ENCODE data around the gene DACH2. TPM values are rescaled to one million over a fixed set of nuclear protein-coding genes. Genes with fewer than 3 reads are reported as not detected.
"Not testable (repeated sequence)": the region's sequence is repeated elsewhere in the genome, so short reads cannot be mapped to it uniquely, and the experiment has no call there.

DACH2 gene
- polyA plus RNA-seq, 2 donors: 0.01 to 0.04 TPM

- no peaks in the 10 kb centered on the region for H3K36me3 ChIP-seq (ENCODE audit: control insufficient read depth in 2 of 2, insufficient read depth in 2 of 2, low read length in 1 of 2)
- 6 to 28% methylated on average over 11 of the region's 11 CpGs for WGBS, 2 donors
- no peaks in the 10 kb centered on the region for H3K9me3 ChIP-seq (ENCODE audit: control insufficient read depth in 2 of 2, insufficient read depth in 1 of 2, low read depth in 1 of 2, low read length in 1 of 2)
- H3K4me1 ChIP-seq (ENCODE audit: control insufficient read depth in 2 of 2, insufficient read depth in 2 of 2, low read length in 1 of 2): peaks cover 0 to 4% of the 10 kb centered on the region in 2 donors
- no peak overlapping the region for H3K27ac ChIP-seq (ENCODE audit: low read depth in 2 of 2, low read length in 1 of 2)
- no peak overlapping the region for H3K4me3 ChIP-seq (ENCODE audit: low read depth in 1 of 2, low read length in 2 of 2)
- H3K27me3 ChIP-seq (ENCODE audit: control insufficient read depth in 1 of 2, insufficient read depth in 2 of 2, low read length in 2 of 2): no peaks in the 10 kb centered on the region
Measured at GRCh38 chrX:86149119-86149518, 868 bp downstream of the DACH2 start.

DNA sequence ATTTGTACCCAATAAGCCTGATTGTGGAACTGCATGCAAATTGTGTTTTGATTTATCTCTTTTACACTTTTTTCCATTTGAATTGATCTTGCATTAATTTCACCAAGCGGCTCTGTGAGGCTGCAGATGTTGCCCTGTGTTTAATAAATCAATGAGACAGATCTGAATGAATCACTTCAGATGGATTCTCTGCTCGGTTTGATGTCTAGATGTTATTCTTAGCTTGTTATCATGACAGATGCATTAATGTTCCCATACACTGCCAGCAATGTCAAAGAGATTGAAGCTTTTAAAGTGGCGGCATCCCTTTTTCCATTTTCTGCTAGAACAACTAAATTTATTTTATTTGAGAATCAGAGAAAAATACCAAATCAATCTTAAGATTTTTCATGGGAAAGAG, 6.3 kb downstream of the DACH2 start:
- Histone ChIP-seq H3K27ac (ENCODE audit: low read depth in 2 of 2, low read length in 1 of 2) (no peak overlapping the region), H3K36me3 (ENCODE audit: control insufficient read depth in 2 of 2, insufficient read depth in 2 of 2, low read length in 1 of 2) (no peaks in the 10 kb centered on the region), H3K4me3 (ENCODE audit: low read depth in 1 of 2, low read length in 2 of 2) (no peak overlapping the region), H3K27me3 (ENCODE audit: control insufficient read depth in 1 of 2, insufficient read depth in 2 of 2, low read length in 2 of 2) (no peaks in the 10 kb centered on the region), H3K4me1 (ENCODE audit: control insufficient read depth in 2 of 2, insufficient read depth in 2 of 2, low read length in 1 of 2) (no peaks in the 10 kb centered on the region), H3K9me3 (ENCODE audit: control insufficient read depth in 2 of 2, insufficient read depth in 1 of 2, low read depth in 1 of 2, low read length in 1 of 2) (no peaks in the 10 kb centered on the region)
- WGBS, 2 donors: 48 to 57% methylated on average over 3 of the region's 3 CpGs

DNA sequence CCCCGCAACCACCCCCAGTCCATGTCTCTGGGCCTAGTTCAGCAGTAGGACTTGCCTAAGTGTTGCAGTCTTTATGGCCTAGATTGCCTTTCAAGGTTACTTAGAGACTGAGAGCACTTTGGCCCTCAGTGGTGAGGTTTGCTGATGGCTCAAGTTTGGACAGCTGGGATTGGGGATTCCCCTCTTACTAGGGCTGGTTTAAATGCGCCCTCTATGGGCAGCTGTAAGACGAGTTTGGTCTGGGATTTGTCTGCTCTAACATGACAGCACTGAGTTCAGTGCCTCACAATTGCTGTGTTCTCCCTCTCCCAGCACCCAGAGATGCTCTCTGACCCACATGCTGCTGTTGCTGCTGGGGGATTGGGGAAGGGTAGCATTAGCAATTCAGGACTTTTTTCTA, 23.1 kb downstream of the DACH2 start:
- no peaks in the 10 kb centered on the region for H3K9me3 ChIP-seq (ENCODE audit: control insufficient read depth in 2 of 2, insufficient read depth in 1 of 2, low read depth in 1 of 2, low read length in 1 of 2)
- H3K36me3 ChIP-seq (ENCODE audit: control insufficient read depth in 2 of 2, insufficient read depth in 2 of 2, low read length in 1 of 2): no peaks in the 10 kb centered on the region
- no peaks in the 10 kb centered on the region for H3K4me1 ChIP-seq (ENCODE audit: control insufficient read depth in 2 of 2, insufficient read depth in 2 of 2, low read length in 1 of 2)
- H3K4me3 ChIP-seq (ENCODE audit: low read depth in 1 of 2, low read length in 2 of 2): no peak overlapping the region
- H3K27me3 ChIP-seq (ENCODE audit: control insufficient read depth in 1 of 2, insufficient read depth in 2 of 2, low read length in 2 of 2): no peaks in the 10 kb centered on the region
- H3K27ac ChIP-seq (ENCODE audit: low read depth in 2 of 2, low read length in 1 of 2): no peak overlapping the region
- WGBS, 2 donors: 25 to 45% methylated on average over 3 of the region's 3 CpGs

- WGBS, 2 donors: 66 to 70% methylated on average over 1 of the region's 1 CpG
- H3K4me3 ChIP-seq (ENCODE audit: low read depth in 1 of 2, low read length in 2 of 2): no peak overlapping the region
- no peaks in the 10 kb centered on the region for H3K9me3 ChIP-seq (ENCODE audit: control insufficient read depth in 2 of 2, insufficient read depth in 1 of 2, low read depth in 1 of 2, low read length in 1 of 2)
- H3K4me1 ChIP-seq (ENCODE audit: control insufficient read depth in 2 of 2, insufficient read depth in 2 of 2, low read length in 1 of 2): no peaks in the 10 kb centered on the region
- no peaks in the 10 kb centered on the region for H3K36me3 ChIP-seq (ENCODE audit: control insufficient read depth in 2 of 2, insufficient read depth in 2 of 2, low read length in 1 of 2)
- no peaks in the 10 kb centered on the region for H3K27me3 ChIP-seq (ENCODE audit: control insufficient read depth in 1 of 2, insufficient read depth in 2 of 2, low read length in 2 of 2)
- H3K27ac ChIP-seq (ENCODE audit: low read depth in 2 of 2, low read length in 1 of 2): no peak overlapping the region
Measured at GRCh38 chrX:86178906-86179305, 30.7 kb downstream of the DACH2 start.

DNA sequence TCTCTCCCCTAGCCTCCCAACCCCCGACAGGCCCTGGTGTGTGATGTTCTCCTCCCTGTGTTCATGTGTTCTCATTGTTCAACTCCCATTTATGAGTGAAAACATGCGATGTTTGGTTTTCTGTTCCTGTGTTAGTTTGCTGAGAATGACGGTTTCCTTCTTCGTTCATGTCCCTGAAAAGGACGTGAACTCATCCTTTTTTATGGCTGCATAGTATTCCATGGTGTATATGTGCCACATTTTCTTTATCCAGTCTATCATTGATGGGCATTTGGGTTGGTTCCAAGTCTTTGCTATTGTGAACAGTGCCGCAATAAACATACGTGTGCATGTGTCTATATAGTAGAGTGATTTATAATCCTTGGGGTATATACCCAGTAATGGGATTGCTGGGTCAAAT, 33.1 kb downstream of the DACH2 start:
- not testable (repeated sequence) for H3K4me3 ChIP-seq (ENCODE audit: low read depth in 1 of 2, low read length in 2 of 2); H3K9me3 ChIP-seq (ENCODE audit: control insufficient read depth in 2 of 2, insufficient read depth in 1 of 2, low read depth in 1 of 2, low read length in 1 of 2); H3K36me3 ChIP-seq (ENCODE audit: control insufficient read depth in 2 of 2, insufficient read depth in 2 of 2, low read length in 1 of 2); H3K27ac ChIP-seq (ENCODE audit: low read depth in 2 of 2, low read length in 1 of 2); H3K27me3 ChIP-seq (ENCODE audit: control insufficient read depth in 1 of 2, insufficient read depth in 2 of 2, low read length in 2 of 2); H3K4me1 ChIP-seq (ENCODE audit: control insufficient read depth in 2 of 2, insufficient read depth in 2 of 2, low read length in 1 of 2)
- 86 to 93% methylated on average over 7 of the region's 7 CpGs for WGBS, 2 donors

- Histone ChIP-seq H3K27ac (ENCODE audit: low read depth in 2 of 2, low read length in 1 of 2) (no peak overlapping the region), H3K9me3 (ENCODE audit: control insufficient read depth in 2 of 2, insufficient read depth in 1 of 2, low read depth in 1 of 2, low read length in 1 of 2) (peaks cover 0 to 4% of the 10 kb centered on the region in 2 donors), H3K4me1 (ENCODE audit: control insufficient read depth in 2 of 2, insufficient read depth in 2 of 2, low read length in 1 of 2) (no peaks in the 10 kb centered on the region), H3K27me3 (ENCODE audit: control insufficient read depth in 1 of 2, insufficient read depth in 2 of 2, low read length in 2 of 2) (no peaks in the 10 kb centered on the region), H3K36me3 (ENCODE audit: control insufficient read depth in 2 of 2, insufficient read depth in 2 of 2, low read length in 1 of 2) (no peaks in the 10 kb centered on the region), H3K4me3 (ENCODE audit: low read depth in 1 of 2, low read length in 2 of 2) (no peak overlapping the region)
- 38 to 41% methylated on average over 1 of the region's 1 CpG for WGBS, 2 donors
Measured at GRCh38 chrX:86192827-86193226, 44.6 kb downstream of the DACH2 start.

GRCh38 chrX:86194758-86195157, 46.5 kb downstream of the DACH2 start:
- H3K36me3 ChIP-seq (ENCODE audit: control insufficient read depth in 2 of 2, insufficient read depth in 2 of 2, low read length in 1 of 2): no peaks in the 10 kb centered on the region
- peaks cover 0 to 4% of the 10 kb centered on the region in 2 donors for H3K9me3 ChIP-seq (ENCODE audit: control insufficient read depth in 2 of 2, insufficient read depth in 1 of 2, low read depth in 1 of 2, low read length in 1 of 2)
- H3K27ac ChIP-seq (ENCODE audit: low read depth in 2 of 2, low read length in 1 of 2): no peak overlapping the region
- H3K4me1 ChIP-seq (ENCODE audit: control insufficient read depth in 2 of 2, insufficient read depth in 2 of 2, low read length in 1 of 2): no peaks in the 10 kb centered on the region
- no peak overlapping the region for H3K4me3 ChIP-seq (ENCODE audit: low read depth in 1 of 2, low read length in 2 of 2)
- WGBS, 2 donors: 90 to 92% methylated on average over 6 of the region's 6 CpGs
- no peaks in the 10 kb centered on the region for H3K27me3 ChIP-seq (ENCODE audit: control insufficient read depth in 1 of 2, insufficient read depth in 2 of 2, low read length in 2 of 2)

DNA sequence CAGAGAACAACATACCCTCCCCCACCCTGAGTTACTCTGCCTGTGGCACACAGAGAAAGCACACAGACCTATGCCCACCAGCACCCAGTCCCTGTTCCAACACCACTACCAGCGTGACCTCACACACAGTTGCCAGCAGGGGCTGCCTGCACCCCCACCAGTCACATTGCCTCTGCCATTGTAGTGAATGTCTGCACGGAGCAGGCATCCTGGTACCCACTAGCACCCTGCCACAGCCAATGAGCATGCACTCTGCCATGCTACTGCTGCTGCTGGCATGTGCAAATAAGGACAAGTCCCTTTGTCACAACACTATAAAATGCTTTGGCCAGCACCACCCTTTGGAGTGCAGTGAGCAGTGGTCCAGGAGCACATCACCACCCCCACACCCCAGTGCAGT, 47.1 kb downstream of the DACH2 start:
- Histone ChIP-seq H3K27me3 (ENCODE audit: control insufficient read depth in 1 of 2, insufficient read depth in 2 of 2, low read length in 2 of 2) (no peaks in the 10 kb centered on the region), H3K27ac (ENCODE audit: low read depth in 2 of 2, low read length in 1 of 2) (no peak overlapping the region), H3K9me3 (ENCODE audit: control insufficient read depth in 2 of 2, insufficient read depth in 1 of 2, low read depth in 1 of 2, low read length in 1 of 2) (peaks cover 0 to 4% of the 10 kb centered on the region in 2 donors), H3K36me3 (ENCODE audit: control insufficient read depth in 2 of 2, insufficient read depth in 2 of 2, low read length in 1 of 2) (no peaks in the 10 kb centered on the region), H3K4me1 (ENCODE audit: control insufficient read depth in 2 of 2, insufficient read depth in 2 of 2, low read length in 1 of 2) (no peaks in the 10 kb centered on the region), H3K4me3 (ENCODE audit: low read depth in 1 of 2, low read length in 2 of 2) (no peak overlapping the region)
- WGBS, 2 donors: 74 to 84% methylated on average over 2 of the region's 2 CpGs

DNA sequence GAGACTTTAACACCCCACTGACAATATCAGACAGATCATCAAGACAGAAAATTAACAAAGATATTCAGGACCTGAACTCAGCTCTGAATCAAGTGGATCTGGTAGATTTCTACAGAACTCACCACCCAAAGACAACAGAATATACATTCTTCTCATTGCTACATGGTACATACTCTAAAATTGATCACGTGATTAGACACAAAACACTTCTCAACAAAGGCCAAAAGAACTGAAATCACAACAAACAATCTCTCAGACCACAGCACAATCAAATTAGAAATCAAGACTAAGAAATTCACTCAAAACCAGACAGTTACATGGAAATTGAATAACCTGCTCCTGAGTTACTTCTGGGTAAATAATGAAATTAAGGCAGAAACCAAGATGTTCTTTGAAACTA, 49.6 kb downstream of the DACH2 start:
- no peak overlapping the region for H3K27ac ChIP-seq (ENCODE audit: low read depth in 2 of 2, low read length in 1 of 2)
- H3K36me3 ChIP-seq (ENCODE audit: control insufficient read depth in 2 of 2, insufficient read depth in 2 of 2, low read length in 1 of 2): no peaks in the 10 kb centered on the region
- H3K4me3 ChIP-seq (ENCODE audit: low read depth in 1 of 2, low read length in 2 of 2): no peak overlapping the region
- H3K9me3 ChIP-seq (ENCODE audit: control insufficient read depth in 2 of 2, insufficient read depth in 1 of 2, low read depth in 1 of 2, low read length in 1 of 2): peaks cover 0 to 4% of the 10 kb centered on the region in 2 donors
- WGBS, 2 donors: 51 to 80% methylated on average over 1 of the region's 1 CpG
- no peaks in the 10 kb centered on the region for H3K27me3 ChIP-seq (ENCODE audit: control insufficient read depth in 1 of 2, insufficient read depth in 2 of 2, low read length in 2 of 2)
- H3K4me1 ChIP-seq (ENCODE audit: control insufficient read depth in 2 of 2, insufficient read depth in 2 of 2, low read length in 1 of 2): no peaks in the 10 kb centered on the region

- H3K9me3 ChIP-seq (ENCODE audit: control insufficient read depth in 2 of 2, insufficient read depth in 1 of 2, low read depth in 1 of 2, low read length in 1 of 2): no peaks in the 10 kb centered on the region
- H3K36me3 ChIP-seq (ENCODE audit: control insufficient read depth in 2 of 2, insufficient read depth in 2 of 2, low read length in 1 of 2): no peaks in the 10 kb centered on the region
- H3K4me1 ChIP-seq (ENCODE audit: control insufficient read depth in 2 of 2, insufficient read depth in 2 of 2, low read length in 1 of 2): no peaks in the 10 kb centered on the region
- no peaks in the 10 kb centered on the region for H3K27me3 ChIP-seq (ENCODE audit: control insufficient read depth in 1 of 2, insufficient read depth in 2 of 2, low read length in 2 of 2)
- WGBS, 2 donors: 50% methylated on average over 3 of the region's 3 CpGs
- H3K27ac ChIP-seq (ENCODE audit: low read depth in 2 of 2, low read length in 1 of 2): no peak overlapping the region
- no peak overlapping the region for H3K4me3 ChIP-seq (ENCODE audit: low read depth in 1 of 2, low read length in 2 of 2)
Measured at GRCh38 chrX:86210772-86211171, 62.5 kb downstream of the DACH2 start.

All from esophagus (tissue), 2 donors.